Activated T-cell treated with anti-CD3 and anti-CD28 coated beads, Interleukin-2, amount 50 U/mL, for 72 hours (primary cell): ENCODE results near the gene SEC24B. TPM values are rescaled to one million over a fixed set of nuclear protein-coding genes. Genes with fewer than 3 reads are reported as not detected.
A peak's percentile ranks its signal among the peaks of the same experiment; 100 is the strongest.
"Not testable (repeated sequence)": the region's sequence is repeated elsewhere in the genome, so short reads cannot be mapped to it uniquely, and the experiment has no call there.

ENCODE experiments used
- ATAC-seq, 2 donors: fragments of 150-1000 bp; cut with Tn5 transposase; replicated peaks in 1 of 2; 2 replicates each; pipeline ENCODE4 v1.10.0; 2021; ENCODE audit warnings: moderate library complexity in 2 of 2, mild to moderate bottlenecking in 1 of 2
- DNase-seq, 2 donors: peaks; one replicate each; pipeline ENCODE4 v3.0.0; 2021 to 2022; ENCODE audit warnings: mixed read lengths in 1 of 2
- H3K27ac Mint-ChIP-seq: one replicate; pipeline ENCODE4 v1.8.0; 2022; ENCODE audit warnings: mild to moderate bottlenecking, moderate library complexity, mixed read lengths
- H3K27me3 Mint-ChIP-seq: one replicate; pipeline ENCODE4 v1.8.0; 2022; ENCODE audit warnings: low read depth, mixed read lengths
- H3K36me3 Mint-ChIP-seq, 2 donors: one replicate each; pipeline ENCODE4 v1.8.0; 2022; ENCODE audit warnings: mixed read lengths in 2 of 2, mild to moderate bottlenecking in 1 of 2; ENCODE audit not compliant: insufficient read depth in 2 of 2
- H3K4me1 Mint-ChIP-seq: one replicate; pipeline ENCODE4 v1.8.0; 2022; ENCODE audit warnings: low read depth, mixed read lengths
- H3K4me3 Mint-ChIP-seq, 2 donors: one replicate each; pipeline ENCODE4 v1.8.0; 2022; ENCODE audit warnings: mild to moderate bottlenecking in 2 of 2, mixed read lengths in 2 of 2, moderate library complexity in 2 of 2
- H3K9me3 Mint-ChIP-seq, 2 donors: one replicate each; pipeline ENCODE4 v1.8.0; 2022; ENCODE audit warnings: mixed read lengths in 2 of 2
- total RNA-seq, 2 donors: library from RNA; stranded (reverse); gene quantifications; one replicate each; pipeline ENCODE4 v1.2.3, GENCODE V29; 2022

Gene SEC24B
- total RNA-seq, 2 donors from 2014 or later, result 25.0 to 25.8 TPM

DNA sequence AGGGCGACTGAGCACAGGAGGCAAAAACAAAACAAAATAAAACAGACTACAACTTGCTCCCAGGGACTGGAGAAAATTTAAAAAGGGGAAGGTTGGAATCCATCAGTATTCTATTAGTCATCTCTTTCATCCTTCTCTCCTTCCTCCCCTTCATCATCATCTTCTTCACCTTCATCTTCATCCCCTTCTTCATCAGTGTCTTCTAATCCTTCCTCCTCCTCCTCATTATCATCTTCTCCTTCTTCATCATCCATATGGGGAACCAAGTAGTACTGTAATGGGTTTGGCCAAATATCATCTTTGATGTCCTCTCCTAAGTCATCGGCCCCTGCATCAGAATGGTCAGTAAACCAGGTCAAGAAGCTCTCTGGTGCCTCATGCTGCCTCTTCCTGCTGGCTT is 119.5 kb downstream of the SEC24B start:
- Mint-ChIP-seq H3K27ac (no peak overlapping the region), H3K4me3 (no peak overlapping the region), H3K9me3 (peaks cover 2% of the 10 kb centered on the region in 2 donors), H3K4me1 (peaks cover 9% of the 10 kb centered on the region), H3K27me3 (no peaks in the 10 kb centered on the region), H3K36me3 (peaks cover 3 to 4% of the 10 kb centered on the region in 2 donors)
- no peak for DNase-seq
- ATAC-seq, result no peak

DNA sequence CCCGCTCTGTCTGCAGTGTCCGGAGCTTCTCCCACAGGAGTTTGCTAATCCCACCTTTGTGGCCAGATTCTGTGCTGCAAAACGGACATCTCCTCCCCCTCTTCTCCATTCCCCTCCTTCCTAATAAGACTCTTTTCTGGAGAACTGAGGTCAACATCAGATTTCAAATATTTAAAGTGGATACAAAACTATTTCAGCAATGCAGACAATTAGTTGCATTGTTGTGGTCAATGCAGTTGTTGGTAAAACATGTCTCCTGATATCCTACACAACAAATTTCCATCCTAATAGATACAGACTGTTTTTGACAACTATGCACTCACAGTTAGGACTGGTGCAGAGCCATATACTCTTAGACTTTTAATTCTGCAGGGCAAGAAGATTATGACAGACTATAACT is 121.4 kb downstream of the SEC24B start:
- Mint-ChIP-seq H3K27me3 (no peaks in the 10 kb centered on the region), H3K4me3 (no peak overlapping the region), H3K9me3 (no peaks in the 10 kb centered on the region), H3K27ac (no peak overlapping the region), H3K36me3 (peaks cover 1 to 4% of the 10 kb centered on the region in 2 donors), H3K4me1 (no peaks in the 10 kb centered on the region)
- ATAC-seq, result no peak
- no peak for DNase-seq

DNA sequence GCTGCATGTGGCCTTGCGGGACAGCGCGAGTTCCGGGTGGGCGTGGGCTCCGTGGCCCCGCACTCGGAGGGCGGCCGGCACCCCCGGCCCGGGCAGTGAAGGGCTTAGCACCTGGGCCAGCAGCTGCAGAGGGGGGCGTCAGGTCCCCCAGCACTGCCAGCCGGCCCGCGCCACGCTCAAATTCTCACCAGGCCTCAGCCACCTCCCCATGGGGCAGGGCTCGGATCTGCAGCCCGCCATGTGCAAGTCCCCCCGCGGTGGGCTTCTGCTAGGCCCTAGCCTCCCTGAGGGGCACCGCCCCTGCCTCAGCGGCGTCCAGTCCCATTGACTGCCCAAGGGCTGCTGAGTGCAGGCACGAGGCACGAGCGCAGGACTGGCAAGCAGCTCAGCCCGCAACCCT is 123.8 kb downstream of the SEC24B start:
- Mint-ChIP-seq H3K9me3 (no peaks in the 10 kb centered on the region), H3K4me3 (no peak overlapping the region), H3K27ac (no peak overlapping the region), H3K27me3 (no peaks in the 10 kb centered on the region), H3K4me1 (peaks cover 18% of the 10 kb centered on the region), H3K36me3 (peaks cover 1 to 4% of the 10 kb centered on the region in 2 donors)
- DNase-seq, result no peak
- no peak for ATAC-seq

DNA sequence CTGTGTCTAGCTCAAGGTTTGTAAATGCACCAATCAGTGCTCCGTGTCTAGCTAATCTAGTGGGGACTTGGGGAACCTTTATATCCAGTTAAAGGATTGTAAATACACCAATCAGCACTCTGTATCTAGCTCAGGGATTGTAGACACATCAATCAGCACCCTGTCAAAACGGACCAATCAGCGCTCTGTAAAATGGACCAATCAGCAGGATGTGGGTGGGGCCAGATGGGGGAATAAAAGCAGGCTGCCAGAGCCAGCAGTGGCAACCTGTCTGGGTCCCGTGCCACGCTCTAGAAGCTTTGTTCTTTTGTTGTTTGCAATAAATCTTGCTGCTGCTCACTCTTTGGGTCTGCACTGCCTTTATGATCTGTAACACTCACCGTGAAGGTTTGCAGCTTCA is 124.5 kb downstream of the SEC24B start:
- H3K4me3 Mint-ChIP-seq, result peak overlapping the region; percentile 52 to 81
- H3K4me1 Mint-ChIP-seq, result peaks cover 25% of the 10 kb centered on the region
- H3K9me3 Mint-ChIP-seq, H3K36me3 Mint-ChIP-seq, H3K27me3 Mint-ChIP-seq, DNase-seq, H3K27ac Mint-ChIP-seq, ATAC-seq: not testable (repeated sequence)

DNA sequence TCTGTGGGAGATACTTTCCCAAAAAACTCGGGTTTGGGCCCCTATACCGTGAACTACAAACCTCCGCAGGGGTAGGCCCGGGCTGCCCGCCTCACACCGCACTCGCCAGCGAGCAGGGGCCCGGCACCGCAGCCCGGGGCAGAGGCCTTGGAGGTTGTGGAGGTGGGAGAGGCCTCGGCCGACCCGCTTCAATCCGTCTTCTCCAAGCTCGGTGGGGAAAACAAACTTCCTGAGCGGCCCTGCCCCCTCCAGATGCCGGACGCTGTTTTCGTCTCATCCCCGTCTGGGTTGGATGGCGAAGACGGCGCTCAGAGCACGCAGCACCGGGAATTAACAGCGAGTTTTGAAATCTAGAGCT is 126.0 kb downstream of the SEC24B start:
- ATAC-seq, result peak; percentile 34 to 39
- Mint-ChIP-seq H3K36me3 (peaks cover 1 to 8% of the 10 kb centered on the region in 2 donors), H3K4me1 (peaks cover 40% of the 10 kb centered on the region), H3K4me3 (peak overlapping the region; percentile 81 to 92), H3K27ac (peak overlapping the region; percentile 96), H3K9me3 (no peaks in the 10 kb centered on the region), H3K27me3 (no peaks in the 10 kb centered on the region)
- DNase-seq, result peak; percentile 57 to 62

DNA sequence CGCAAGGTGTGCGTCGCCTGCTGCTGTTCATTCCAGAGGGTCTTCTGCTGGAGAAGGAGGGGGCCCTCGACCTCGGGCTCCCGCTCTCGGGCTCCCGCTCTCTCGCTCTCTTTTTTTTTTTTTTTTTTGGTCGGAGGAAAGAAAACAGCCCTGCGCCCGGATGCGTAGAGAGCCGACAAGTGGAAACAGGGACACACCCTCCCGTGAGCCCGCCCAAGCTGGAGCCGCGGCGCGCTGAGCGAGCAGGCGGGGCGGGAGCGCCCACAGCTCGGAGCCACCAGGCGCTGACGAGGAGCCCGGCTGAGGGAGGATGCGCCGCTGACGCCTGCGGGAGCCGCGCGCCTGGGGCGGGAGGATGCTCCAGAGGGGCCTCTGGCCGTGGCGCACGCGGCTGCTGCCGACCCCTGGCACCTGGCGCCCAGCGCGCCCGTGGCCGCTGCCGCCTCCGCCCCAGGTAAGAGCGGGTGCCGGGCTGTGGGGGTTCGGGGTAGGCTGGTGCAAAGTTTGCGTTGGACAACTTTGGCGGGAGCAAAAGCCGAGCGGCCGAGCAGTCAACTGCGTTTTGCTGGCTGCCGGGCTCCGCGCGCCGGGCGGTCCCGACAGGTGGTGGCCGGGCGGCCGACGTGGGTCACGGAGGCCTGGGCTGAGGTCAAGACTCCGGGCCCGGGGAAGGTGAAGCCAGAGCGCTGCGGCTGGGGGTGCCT is 126.5 kb downstream of the SEC24B start, which contains the start of gene MCUB:
Gene MCUB, plus strand, starts transcription at position 264 of the 704 bp plus-strand sequence. Its CDS starts 92 bp downstream, at position 356.
- Mint-ChIP-seq H3K27ac (peak within 1 kb of the TSS; percentile 96), H3K9me3 (no peaks in the 10 kb centered on the region), H3K27me3 (no peaks in the 10 kb centered on the region), H3K4me1 (peaks cover 44% of the 10 kb centered on the region), H3K36me3 (peaks cover 1 to 10% of the 10 kb centered on the region in 2 donors), H3K4me3 (peak within 1 kb of the TSS; percentile 81 to 92)
- peak; percentile 93 to 94 for DNase-seq
- peak; percentile 91 to 92 for ATAC-seq

DNA sequence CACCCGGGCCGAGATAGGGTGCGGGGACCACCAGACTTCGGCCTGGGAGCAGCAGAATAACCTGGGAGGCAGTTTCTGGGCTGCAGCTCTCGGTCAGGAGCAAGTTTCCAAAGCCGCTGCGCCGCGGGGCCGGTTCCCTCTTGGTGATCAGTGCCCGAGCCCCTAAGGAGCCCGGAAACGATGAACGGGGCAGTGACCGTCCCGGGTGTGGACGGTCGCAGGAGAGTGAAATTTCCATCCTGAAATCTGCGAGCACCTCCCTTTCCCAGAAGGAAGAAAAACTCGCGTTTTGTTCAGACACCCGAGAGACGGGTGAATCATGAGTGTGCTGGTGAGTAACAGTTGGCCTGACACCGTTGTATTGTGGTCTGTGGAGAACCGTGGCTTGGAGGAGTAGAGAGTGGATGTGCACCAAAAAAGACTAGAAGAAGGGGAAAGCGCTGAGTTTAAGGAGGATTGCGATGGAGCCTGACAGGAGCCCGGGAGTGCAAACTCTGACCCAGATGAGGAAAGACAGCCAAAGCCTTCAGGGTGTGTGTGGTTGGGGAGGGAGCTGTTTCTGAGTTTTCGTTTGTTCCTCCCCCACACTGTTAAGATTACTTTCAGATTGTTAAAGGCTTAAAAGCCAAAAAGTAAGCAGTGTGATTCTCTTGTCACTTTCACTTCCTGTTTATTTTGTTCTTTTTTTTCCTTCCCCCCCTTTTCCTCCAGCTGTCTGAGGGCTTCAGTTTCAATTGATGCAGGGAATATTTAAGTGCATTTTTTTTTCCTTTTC is 127.3 kb downstream of the SEC24B start:
- peaks cover 1 to 10% of the 10 kb centered on the region in 2 donors for H3K36me3 Mint-ChIP-seq

DNA sequence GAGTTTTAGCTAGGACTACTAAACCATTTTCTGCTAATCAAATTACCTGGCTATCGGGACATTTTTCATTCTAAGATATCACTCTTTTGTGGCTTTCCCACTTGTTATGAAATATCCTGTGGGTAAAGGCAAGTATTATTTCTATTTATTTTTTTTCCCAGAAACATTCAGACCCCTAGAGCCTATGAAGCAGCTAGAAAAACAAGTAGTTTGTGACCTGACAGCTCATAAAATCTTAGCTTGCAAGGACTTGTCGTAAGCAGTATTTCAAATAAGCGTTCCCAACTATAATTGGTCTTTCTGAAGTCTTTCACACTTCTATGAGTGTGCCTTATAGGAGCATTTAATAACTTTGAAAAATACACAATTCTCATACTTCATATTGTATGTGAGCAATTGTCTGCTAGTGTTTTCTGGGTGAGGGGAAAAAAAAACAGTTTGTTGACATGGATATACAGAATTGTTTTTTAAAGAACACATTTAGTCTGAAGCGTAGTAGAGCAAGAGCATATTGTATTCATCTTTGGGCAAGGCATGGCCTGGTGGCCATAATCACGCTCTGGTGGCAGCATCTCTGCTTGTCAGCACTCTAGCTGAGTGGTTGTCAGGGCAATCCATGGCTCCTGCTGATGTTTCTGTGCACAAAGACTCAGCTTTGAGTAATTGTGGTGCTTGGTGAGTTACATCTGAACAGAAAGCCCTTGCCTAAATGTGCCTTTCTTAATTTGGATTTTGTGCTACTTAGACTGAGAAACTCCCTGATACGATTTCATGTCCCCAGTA is 129.0 kb downstream of the SEC24B start:
- H3K36me3 Mint-ChIP-seq, result peaks cover 0 to 11% of the 10 kb centered on the region in 2 donors
- H3K9me3 Mint-ChIP-seq, result no peaks in the 10 kb centered on the region
- ATAC-seq (peak; percentile 14 to 15), DNase-seq (peak; percentile 32 to 55)
- peaks cover 44% of the 10 kb centered on the region for H3K4me1 Mint-ChIP-seq
- H3K4me3 Mint-ChIP-seq, result peak overlapping the region; percentile 81 to 92
- H3K27me3 Mint-ChIP-seq, result no peaks in the 10 kb centered on the region
- peak overlapping the region; percentile 39 for H3K27ac Mint-ChIP-seq

More for the DNA sequence above, 127.3 kb downstream of the SEC24B start:
- ATAC-seq, result peak; percentile 72 to 73
- H3K27me3 Mint-ChIP-seq, result no peaks in the 10 kb centered on the region
- H3K27ac Mint-ChIP-seq, result peak overlapping the region; percentile 44
- peaks cover 44% of the 10 kb centered on the region for H3K4me1 Mint-ChIP-seq
- H3K4me3 Mint-ChIP-seq, result peak overlapping the region; percentile 81 to 92
- peak; percentile 62 to 73 for DNase-seq
- no peaks in the 10 kb centered on the region for H3K9me3 Mint-ChIP-seq

DNA sequence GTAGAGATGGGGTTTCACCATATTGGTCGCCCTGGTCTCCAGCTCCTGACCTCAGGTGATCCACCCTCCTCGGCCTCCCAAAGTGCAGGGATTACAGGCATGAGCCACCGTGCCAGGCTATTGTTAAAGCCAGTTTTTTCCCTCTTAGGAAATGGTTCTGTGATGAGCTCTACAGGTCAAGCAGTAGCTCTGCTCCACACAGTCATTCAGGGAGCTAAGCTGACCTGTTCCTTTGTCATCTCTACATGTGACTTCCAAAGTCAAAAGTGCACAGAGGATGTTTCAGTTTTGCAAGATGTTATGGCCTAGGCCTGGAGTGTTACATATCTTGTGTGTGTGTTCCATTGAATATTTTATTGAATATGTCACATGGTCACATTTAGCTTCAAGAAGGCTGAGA is 137.9 kb downstream of the SEC24B start:
- peak overlapping the region; percentile 40 for H3K27ac Mint-ChIP-seq

DNA sequence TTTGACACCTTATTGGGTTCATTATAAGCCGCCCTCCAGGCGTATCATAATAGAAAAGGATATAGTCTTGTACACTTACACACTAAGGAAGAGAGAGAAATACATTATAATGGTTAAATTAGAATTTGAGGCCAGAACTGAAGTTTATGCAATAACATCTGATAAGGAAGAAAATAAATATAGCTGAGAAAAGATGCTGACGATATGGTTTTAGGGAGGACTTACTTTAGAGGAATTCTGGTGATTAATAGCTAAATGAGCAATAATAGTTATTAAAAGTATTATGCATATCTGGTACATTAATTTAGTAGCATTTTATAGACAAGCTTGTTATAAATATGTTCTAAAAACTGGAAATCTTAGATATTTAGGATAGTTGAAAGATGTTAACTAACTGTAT is 138.5 kb downstream of the SEC24B start:
- DNase-seq (no peak), ATAC-seq (no peak)
- peaks cover 4 to 7% of the 10 kb centered on the region in 2 donors for H3K36me3 Mint-ChIP-seq
- H3K27me3 Mint-ChIP-seq, result no peaks in the 10 kb centered on the region
- no peak overlapping the region for H3K27ac Mint-ChIP-seq
- H3K4me1 Mint-ChIP-seq, result peaks cover 70% of the 10 kb centered on the region
- no peak overlapping the region for H3K4me3 Mint-ChIP-seq
- H3K9me3 Mint-ChIP-seq, result peaks cover 4% of the 10 kb centered on the region in 2 donors

More for the DNA sequence above, 137.9 kb downstream of the SEC24B start:
- Mint-ChIP-seq H3K27me3 (no peaks in the 10 kb centered on the region), H3K36me3 (peaks cover 5 to 7% of the 10 kb centered on the region in 2 donors), H3K9me3 (peaks cover 4% of the 10 kb centered on the region in 2 donors), H3K4me1 (peaks cover 65% of the 10 kb centered on the region), H3K4me3 (no peak overlapping the region)
- DNase-seq (no peak), ATAC-seq (peak in 1 of 2 donors; percentile 52)

DNA sequence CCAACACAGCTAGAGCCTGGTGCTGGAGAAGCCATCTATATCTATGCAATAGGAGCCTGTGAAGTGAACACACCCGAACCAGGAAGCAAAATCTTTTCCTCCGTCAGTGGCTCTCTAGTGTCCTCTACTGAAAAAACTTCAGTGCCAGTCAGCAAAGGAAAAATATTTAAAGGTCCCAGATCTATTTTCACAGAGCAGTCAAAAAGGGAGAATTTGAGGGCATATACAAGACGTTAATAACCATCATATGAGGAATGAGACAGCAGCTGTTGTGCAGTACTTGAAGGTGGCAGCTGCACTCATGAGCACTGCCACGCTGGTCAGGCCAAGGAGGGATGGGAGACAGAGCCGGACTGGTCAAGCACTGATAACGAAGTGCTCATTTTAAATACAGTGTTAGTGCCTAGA is 140.8 kb downstream of the SEC24B start:
- H3K9me3 Mint-ChIP-seq, result peaks cover 4% of the 10 kb centered on the region in 2 donors
- DNase-seq (no peak), ATAC-seq (peak in 1 of 2 donors; percentile 42)
- peak overlapping the region; percentile 50 to 59 for H3K4me3 Mint-ChIP-seq
- H3K4me1 Mint-ChIP-seq, result peaks cover 72% of the 10 kb centered on the region
- peak overlapping the region; percentile 25 for H3K27ac Mint-ChIP-seq
- peaks cover 6 to 7% of the 10 kb centered on the region in 2 donors for H3K36me3 Mint-ChIP-seq
- H3K27me3 Mint-ChIP-seq, result no peaks in the 10 kb centered on the region

DNA sequence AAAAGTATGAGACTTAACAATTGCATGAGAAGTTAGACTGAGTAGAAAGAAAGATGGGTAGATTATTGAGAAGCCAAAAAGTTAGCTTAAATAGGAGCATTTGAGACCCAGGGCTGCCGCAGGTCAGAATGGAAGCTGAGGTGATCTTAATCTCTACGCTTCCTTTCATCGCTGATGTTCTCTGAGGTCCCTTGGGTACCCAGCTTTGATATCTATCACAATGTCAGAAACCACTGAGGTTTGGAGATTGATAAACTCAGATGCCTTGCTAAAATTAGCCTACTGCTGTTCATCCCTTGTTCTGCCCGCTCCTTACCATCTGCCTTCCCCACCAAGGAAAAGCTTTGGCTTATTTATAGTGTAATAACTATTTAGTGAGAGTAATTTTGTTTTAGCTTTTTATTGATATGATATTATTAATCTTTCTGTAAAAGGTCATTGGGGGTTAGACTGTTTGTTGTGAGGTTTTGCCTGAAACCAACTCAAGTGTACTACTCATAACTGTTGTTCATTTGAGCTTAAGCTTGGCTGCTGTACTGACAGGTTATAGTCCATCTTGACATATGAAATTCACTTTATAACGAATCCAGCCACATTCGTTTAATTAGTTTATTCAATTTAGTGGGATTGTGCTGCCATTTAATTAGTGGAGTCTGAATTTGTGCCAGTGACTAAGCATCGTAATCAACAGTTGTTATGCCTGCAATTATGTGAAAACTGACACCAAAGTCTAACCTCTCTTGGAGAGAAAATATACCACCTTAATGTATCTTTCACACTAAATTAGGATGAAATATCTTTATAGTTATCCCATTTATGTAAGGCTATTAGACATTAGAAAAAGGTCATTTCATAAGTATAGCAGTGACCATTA is 141.6 kb downstream of the SEC24B start:
- Mint-ChIP-seq H3K36me3 (peaks cover 7 to 8% of the 10 kb centered on the region in 2 donors), H3K27ac (no peak overlapping the region), H3K4me3 (peak overlapping the region; percentile 50 to 59), H3K27me3 (no peaks in the 10 kb centered on the region), H3K4me1 (peaks cover 65% of the 10 kb centered on the region), H3K9me3 (peaks cover 4% of the 10 kb centered on the region in 2 donors)
- ATAC-seq, result peak; percentile 74 to 85
- peak in 1 of 2 donors; percentile 14 for DNase-seq
